Subcutaneous adipose tissue (tissue), 4 donors: Measurements from ENCODE around the gene C1QTNF6. TPM values are rescaled to one million over a fixed set of nuclear protein-coding genes. Genes with fewer than 3 reads are reported as not detected.

Source experiments
- total RNA-seq, 4 donors: library from RNA; depleted of rRNA; stranded (reverse); fragments of >200 nt; gene quantifications; one replicate each; pipeline ENCODE4 v1.1.0, GENCODE V29; 2016
- TF ChIP-seq, protein P1 (sequence below): fragments of 450-650 bp; IDR thresholded peaks from one replicate; pipeline ENCODE4 v1.5.1; 2016; ENCODE audit warnings: low read depth, mild to moderate bottlenecking, control low read depth, antibody characterized with exemption, moderate library complexity

The C1QTNF6 gene
- total RNA-seq, 4 donors from 2014 or later: 0.33 to 3.2 (median 2.4) TPM

DNA sequence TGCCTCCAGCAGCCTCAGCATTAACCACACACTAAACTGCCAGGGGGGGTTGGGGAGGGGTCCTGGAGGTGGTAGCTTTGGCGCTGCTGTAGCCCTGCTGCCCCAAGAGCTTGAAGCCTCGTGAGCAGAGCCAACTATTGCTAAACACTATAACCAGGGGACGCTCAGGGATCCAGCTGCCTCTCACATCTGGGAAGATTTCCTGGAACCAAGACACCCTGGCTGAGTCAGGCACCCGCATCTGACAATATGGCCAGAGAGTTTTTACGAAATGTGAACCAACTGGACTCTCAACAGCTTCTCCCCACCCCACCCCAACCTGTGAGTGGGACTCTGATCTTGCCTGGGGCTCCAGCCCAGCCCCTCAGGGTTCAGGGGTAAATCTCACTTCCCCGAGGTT is 14.3 kb downstream of the C1QTNF6 start:
- TF ChIP-seq, protein P1, sequence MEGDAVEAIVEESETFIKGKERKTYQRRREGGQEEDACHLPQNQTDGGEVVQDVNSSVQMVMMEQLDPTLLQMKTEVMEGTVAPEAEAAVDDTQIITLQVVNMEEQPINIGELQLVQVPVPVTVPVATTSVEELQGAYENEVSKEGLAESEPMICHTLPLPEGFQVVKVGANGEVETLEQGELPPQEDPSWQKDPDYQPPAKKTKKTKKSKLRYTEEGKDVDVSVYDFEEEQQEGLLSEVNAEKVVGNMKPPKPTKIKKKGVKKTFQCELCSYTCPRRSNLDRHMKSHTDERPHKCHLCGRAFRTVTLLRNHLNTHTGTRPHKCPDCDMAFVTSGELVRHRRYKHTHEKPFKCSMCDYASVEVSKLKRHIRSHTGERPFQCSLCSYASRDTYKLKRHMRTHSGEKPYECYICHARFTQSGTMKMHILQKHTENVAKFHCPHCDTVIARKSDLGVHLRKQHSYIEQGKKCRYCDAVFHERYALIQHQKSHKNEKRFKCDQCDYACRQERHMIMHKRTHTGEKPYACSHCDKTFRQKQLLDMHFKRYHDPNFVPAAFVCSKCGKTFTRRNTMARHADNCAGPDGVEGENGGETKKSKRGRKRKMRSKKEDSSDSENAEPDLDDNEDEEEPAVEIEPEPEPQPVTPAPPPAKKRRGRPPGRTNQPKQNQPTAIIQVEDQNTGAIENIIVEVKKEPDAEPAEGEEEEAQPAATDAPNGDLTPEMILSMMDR: no peak

DNA sequence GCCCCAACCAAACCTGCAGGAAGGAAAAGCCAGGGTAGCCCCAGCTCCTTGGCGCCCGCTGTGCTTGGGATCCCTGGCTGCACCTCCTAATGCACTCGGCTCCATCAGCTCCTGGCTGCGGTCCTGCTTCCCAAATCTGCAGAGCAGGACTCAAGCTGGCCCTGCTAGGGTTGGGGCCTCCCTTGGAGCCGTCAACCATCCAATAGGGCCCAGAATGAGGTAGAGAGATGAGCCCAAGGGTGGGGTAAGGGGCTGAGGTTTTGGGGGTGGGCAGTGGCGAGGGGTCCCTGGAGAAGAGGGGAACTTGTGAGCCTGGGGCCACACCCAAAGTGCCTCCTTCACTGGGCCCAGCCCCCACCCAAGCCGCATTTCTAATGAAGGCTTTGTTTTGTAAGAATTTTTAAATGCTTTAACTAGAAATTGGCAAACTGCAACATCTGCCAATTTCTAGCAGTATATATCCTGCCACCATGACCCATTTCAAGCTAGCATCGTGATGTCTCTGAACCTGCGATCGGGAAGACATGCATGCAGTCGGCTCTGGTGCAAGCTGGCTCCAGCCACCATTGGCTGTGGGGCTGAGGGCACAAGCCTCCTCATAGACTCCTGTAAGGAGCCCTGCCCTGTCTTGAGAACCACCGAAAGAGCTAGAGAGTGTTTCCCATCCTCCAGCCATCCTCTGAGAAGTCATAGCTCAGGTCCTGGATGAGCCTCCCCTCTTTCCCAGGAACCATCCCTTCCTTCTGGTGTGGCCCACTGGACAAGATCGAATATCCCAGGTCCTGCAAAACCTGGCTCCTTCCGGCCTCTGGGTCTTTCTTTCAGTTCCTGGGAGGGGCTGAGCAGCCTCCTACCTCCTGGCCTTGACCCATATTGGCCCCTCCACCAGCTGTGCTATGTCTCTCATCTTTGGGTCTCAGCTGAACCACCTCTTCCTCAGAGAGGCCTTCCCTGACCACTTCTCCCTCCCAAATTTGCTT is 15.5 kb downstream of the C1QTNF6 start:
- TF ChIP-seq, protein P1: no peak

DNA sequence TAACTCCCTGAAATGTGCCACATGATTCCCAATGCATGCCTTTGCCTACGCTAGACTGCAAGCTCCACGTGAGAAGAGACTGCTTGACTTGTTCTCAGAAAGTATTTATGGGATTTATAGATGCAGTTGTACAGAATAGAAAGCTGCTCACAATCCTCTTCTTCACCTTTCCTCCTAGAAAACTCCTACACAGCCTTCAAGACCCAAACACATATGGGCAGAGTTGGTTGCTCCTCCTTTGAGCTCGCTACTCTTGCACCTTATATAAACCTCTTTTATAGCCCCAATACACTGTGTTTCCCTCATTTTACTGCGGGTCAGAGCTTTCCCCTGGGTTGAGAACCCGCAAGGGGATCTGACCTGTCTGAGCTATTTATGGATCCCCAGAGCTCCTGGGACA is 16.4 kb downstream of the C1QTNF6 start:
- TF ChIP-seq, protein P1: no peak

DNA sequence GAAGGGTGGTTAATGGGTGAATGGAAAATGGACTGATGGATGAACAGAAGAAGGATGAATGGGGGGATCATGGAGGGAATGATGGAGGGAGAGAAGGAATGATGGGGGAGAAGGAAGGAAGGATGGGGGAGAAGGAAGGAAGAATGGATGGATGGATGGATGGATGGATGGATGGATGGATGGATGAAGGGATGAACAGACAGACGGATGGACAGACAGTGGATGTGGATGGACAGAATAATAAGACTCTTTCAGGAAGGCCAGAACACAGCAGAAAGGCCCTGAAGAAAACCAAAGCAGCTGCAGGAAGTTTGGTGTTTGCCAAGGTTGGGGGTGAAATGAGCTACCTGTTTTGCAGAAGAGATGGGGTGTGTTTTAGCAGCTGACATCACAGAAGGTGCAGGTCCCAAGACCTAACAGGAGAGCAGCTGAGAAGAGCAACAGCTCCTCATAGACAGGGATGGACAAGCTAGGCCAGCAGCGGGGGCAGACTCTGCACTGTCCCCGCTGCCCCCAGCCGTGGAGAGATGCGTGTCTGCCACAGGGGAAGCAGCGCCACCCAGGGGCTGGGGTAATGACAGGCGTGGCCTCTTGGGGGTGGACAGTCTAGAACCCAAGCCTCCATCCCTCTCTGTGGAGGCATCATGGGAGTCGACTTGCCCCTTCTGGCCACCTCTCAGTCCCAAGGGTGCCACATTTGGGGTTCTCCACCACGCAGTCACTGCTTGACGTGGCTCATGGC is 17.9 kb downstream of the C1QTNF6 start:
- TF ChIP-seq, protein P1: no peak

DNA sequence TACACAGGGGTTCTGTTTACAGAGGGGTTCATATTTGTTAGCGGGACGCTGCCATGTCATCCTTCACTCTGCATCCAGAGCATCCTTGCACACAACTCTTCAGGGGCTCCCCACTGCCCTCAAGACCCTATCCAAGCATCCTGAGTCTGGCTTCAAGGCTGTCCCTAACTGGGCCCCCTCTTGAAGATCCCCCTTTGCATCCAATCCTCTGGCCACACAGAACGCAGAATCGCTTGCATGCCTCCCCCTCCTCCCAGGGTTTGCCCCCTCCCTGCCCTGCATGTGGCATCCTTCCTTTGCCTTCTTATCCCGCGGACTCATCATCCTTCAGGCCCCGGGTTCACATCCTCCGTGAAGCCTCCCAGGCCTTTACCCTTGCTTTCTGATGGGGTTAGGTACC is 18.6 kb downstream of the C1QTNF6 start:
- TF ChIP-seq, protein P1: no peak

DNA sequence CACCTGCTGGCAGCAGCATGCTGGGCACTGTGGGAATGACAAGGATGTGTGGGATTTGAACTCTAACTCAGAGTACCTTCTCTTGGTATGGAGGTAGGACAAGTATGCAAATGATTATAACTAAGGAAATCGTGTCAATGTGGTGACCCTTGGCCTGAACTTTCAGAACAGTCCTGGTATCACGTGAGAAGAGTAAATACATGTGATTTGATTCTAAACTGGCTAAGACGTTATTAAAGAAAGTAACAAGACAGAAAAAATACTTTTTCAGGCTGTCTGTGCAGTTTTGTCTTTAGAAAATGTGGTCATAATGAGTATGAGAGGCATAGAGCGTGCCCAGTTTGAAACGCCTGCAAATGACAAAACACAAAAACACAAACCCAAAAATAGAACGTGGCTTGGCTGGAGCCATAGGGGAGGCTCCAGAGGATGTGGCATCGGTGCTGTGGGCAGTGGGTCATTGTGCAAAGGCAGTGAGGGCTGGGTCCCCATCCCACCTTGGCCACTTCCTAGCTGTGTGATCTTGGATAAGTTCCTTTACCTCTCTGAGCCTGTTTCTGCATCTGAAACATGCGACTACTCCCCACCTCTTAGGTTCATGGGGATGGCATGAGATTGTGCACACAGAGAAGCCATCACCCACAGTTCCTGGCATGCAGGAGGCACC is 19.9 kb downstream of the C1QTNF6 start:
- TF ChIP-seq, protein P1: no peak
